ENCODE results near the gene CPD.
"Not testable (repeated sequence)": the region's sequence is repeated elsewhere in the genome, so short reads cannot be mapped to it uniquely, and the experiment has no call there.

Gene CPD

GRCh38 chr17:30424471-30424870 is 45.7 kb downstream of the CPD start:
- DNase-seq (ENCODE audit: low read depth in 2 of 3, low spot score in 2 of 3) = no peak

DNA sequence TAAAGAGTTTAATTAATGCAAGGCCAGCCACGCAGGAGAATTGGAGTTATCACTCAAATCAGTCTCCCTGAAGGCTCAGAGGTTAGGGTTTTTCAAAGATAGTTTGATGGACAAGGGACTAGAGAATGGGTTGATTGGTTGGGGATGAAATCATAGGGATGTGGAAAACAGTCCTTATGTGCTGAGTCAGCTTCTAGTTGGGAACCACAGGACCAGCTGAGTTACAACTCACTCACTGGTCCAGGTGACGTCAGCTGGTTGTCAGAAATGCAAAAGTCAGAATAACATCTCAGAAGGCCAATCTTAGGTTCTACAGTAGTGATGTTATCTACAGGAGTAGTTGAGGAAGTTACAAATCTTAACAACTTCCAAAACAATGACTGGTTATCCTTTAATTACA is 47.6 kb downstream of the CPD start:
- DNase-seq (ENCODE audit: low read depth in 2 of 3, low spot score in 2 of 3) = no peak

GRCh38 chr17:30427611-30428010 is 48.9 kb downstream of the CPD start:
- no peak for DNase-seq (ENCODE audit: low read depth in 2 of 3, low spot score in 2 of 3)

GRCh38 chr17:30429155-30429554 is 50.4 kb downstream of the CPD start:
- no peak for DNase-seq (ENCODE audit: low read depth in 2 of 3, low spot score in 2 of 3)

DNA sequence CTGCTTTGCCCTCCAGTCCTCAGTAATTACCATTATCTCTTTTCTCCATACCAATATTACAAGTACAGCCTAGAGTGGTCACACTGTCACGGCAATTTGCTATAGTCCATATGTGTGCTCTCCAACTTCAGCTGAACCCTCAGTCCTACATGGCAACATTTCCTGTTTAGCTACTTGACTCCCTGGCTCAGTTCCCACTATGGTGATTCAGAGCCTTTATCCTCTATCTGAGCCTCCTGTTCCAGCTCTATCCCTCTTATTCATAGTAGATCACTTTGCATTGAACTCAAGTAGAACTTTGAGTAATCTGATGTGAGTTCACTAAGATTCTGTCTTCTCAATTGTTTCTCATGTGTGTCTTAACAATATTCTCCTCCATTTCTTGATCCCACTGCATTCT is 54.8 kb downstream of the CPD start:
- DNase-seq (ENCODE audit: low read depth in 2 of 3, low spot score in 2 of 3) = no peak

DNA sequence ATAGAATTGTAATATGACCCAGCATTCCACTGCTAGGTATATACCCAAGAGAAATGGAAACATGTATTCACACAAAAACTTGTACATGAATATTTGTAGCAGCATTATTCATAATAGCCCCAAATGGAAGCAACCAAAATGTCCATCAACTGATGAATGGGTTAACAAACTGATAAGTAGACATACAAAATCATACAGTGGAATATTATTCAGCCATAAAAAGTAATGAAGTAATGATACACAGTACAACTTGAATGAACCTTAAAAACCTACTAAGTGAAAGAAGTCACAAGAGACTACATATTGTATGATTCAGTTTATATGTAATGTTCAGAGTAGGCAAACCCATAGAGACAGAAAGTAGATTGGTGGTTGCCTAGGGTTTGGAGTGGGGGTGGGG is 58.0 kb downstream of the CPD start:
- no peak for DNase-seq (ENCODE audit: low read depth in 2 of 3, low spot score in 2 of 3)

DNA sequence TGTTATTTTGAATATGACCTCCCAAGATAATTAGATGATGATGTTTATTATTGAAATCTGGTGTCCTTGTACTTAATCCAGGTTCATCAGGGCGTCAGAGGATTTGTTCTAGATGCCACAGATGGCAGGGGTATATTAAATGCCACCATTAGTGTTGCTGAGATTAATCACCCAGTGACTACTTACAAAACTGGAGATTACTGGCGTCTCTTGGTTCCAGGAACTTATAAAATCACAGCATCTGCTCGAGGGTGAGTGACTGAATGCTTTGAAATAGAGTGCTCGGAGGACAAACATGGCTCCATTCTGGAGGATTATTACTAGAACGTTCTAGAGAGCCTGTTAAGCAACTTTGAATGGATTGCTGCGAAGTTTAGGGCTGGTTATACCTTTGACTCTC is 65.0 kb downstream of the CPD start:
- no peak for DNase-seq (ENCODE audit: low read depth in 2 of 3, low spot score in 2 of 3)

GRCh38 chr17:30446640-30447039 is 67.9 kb downstream of the CPD start:
- DNase-seq (ENCODE audit: low read depth in 2 of 3, low spot score in 2 of 3) = not testable (repeated sequence)

- DNase-seq (ENCODE audit: low read depth in 2 of 3, low spot score in 2 of 3) = no peak
Observed at GRCh38 chr17:30449480-30449879, 70.8 kb downstream of the CPD start.

GRCh38 chr17:30450125-30451027 is 71.6 kb downstream of the CPD start:
- DNase-seq (ENCODE audit: low read depth in 2 of 3, low spot score in 2 of 3) = no peak

DNA sequence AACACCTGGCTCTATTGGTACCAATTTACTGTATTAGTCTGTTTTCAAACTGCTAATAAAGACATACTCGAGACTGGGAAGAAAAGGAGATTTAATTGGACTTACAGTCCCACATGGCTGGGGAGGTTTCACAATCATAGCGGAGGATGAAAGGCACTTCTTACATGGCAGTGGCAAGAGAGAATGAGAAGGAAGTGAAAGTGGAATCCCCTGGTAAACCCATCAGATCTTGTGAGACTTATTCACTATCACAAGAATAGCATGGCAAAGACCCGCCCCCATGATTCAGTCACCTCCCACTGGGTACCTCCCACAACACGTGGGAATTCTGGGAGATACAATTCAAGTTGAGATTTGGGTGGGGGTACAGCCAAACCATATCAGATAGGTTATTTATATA is 75.9 kb downstream of the CPD start:
- no peak for DNase-seq (ENCODE audit: low read depth in 2 of 3, low spot score in 2 of 3)

GRCh38 chr17:30458371-30458770 is 79.6 kb downstream of the CPD start:
- DNase-seq (ENCODE audit: low read depth in 2 of 3, low spot score in 2 of 3) = no peak

DNA sequence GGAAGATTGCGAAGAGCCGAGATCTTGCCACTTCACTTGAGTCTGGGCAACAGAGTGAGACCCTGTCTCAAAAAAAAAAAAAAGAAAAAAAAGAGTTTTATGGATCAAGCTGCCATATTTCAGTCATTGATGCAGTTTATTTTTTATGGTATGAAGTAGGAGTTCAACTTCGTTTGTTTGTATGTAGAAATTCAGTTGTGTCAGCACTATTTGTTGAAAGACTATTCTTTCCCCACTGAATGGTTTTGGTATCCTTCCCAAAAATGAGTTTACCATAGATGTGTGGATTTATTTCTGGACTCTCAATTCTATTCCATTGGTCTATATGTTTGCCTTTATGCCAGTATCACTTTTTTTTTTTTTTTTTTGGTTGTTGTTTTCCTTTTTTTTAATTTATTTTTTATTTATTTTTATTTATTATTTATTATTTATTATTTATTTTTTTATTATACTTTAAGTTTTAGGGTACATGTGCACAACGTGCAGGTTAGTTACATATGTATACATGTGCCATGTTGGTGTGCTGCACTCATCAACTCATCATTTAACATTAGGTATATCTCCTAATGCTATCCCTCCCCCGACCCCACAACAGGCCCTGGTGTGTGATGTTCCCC is 80.2 kb downstream of the CPD start:
- DNase-seq (ENCODE audit: low read depth in 2 of 3, low spot score in 2 of 3) = not testable (repeated sequence)

- no peak for DNase-seq (ENCODE audit: low read depth in 2 of 3, low spot score in 2 of 3)
Observed at GRCh38 chr17:30468465-30468864, 89.7 kb downstream of the CPD start.

DNA sequence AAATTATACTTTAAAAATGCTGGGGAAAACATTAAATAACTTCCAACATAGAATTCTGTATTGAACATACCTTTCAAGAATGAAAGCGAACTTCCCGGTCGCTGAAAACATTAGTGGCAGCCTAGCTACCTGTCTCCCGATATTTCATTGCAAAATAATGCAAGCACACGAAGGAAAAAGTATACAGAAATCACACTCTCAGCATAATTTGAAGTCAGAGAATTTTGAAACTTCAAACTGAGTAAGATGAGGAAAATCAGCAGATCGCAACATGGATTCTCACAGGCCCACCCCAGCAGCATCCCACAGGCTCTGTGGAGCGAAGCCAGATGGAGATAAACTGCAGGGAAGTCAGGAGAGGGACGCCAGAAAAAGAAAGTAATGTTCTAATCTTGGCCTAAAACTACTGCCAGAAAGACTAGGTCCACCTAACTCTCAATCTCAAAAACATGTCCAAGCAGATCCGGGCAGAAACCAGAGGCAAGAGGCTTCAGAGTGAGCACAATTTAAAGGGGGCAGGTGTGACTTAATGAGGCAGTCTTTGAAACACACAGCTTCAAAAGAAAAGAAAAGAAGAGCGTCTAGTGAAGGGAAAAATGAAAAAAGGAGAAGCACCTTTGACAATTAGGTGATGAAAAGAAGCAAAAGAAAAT is 93.6 kb downstream of the CPD start:
- no peak for DNase-seq (ENCODE audit: low read depth in 2 of 3, low spot score in 2 of 3)

- no peak for DNase-seq (ENCODE audit: low read depth in 2 of 3, low spot score in 2 of 3)
Observed at GRCh38 chr17:30475206-30475605, 96.5 kb downstream of the CPD start.

DNA sequence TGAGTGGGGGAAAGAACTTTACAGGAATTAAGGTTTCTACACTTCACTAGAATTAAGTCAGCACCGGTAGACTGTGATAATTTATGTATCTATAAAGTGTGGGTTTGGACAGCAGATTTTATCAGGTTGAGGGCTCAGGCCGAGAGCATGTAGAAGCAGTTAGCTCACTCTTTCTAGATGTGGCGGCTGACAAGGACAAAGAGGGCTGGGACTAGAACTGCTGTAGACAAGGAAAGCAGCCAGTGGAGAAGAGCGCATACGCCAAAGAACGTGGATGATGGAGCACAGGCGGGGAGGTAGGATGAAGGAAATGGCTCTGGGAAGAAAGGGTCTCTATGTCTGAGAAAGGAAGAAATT is 98.0 kb downstream of the CPD start:
- DNase-seq (ENCODE audit: low read depth in 2 of 3, low spot score in 2 of 3) = peak in 1 of 3 experiments; percentile 14

GRCh38 chr17:30477083-30477773 is 98.5 kb downstream of the CPD start, which contains the start of gene GOSR1:
Gene GOSR1, plus strand, starts transcription at chr17:30477408. Its CDS starts 26 bp downstream, at chr17:30477434.
- DNase-seq (ENCODE audit: low read depth in 2 of 3, low spot score in 2 of 3) = peak; percentile 71 to 79 (median 76)

- DNase-seq (ENCODE audit: low read depth in 2 of 3, low spot score in 2 of 3) = no peak
Observed at GRCh38 chr17:30477774-30478115, 99.0 kb downstream of the CPD start.

DNA sequence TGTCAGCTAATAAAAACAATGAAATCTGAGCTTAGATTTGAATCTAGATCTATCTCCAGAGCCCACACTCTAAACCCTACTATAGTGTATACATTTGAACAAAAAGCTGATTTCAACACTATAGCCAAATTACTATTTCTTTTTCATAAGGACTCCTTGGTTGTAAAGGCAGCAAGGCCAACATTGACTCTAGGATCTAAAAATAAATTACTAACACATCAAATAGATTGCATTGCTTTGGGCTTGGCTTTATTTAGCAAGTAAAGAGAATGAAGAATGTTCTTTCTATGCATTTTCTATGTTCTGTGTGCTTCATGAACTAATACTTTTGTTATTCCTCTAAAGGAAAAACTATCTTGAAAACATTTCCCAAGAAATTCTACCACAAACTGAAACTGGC is 103.8 kb downstream of the CPD start:
- no peak for DNase-seq (ENCODE audit: low read depth in 2 of 3, low spot score in 2 of 3)

GRCh38 chr17:30483159-30483558 is 104.4 kb downstream of the CPD start:
- DNase-seq (ENCODE audit: low read depth in 2 of 3, low spot score in 2 of 3) = no peak

DNA sequence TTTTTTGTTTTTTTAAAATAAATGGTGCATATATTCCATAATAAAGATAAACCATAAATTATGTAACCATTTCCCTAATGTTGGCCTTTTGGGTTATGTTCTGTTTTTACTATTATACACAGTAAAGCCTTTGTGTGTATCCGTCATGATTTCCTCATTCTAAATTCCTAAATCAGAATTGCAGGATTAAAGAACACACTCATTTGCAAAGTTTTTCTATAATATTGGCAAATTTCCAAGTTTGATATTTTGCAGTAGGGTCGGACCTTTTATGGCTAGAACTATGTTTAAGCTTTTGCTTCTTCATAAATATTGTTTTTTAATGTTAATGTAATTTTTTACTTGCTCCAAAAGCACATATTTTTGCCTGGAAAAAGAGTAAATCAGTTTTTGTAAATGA is 115.1 kb downstream of the CPD start:
- DNase-seq (ENCODE audit: low read depth in 2 of 3, low spot score in 2 of 3) = no peak
